IPS-18a (cell line): ENCODE data around the gene EIF3K.
A peak's percentile ranks its signal among the peaks of the same experiment; 100 is the strongest.

Source experiments
- H3K27ac ChIP-seq: one replicate; pipeline ENCODE4 v1.5.1; 2013; ENCODE audit warnings: low read length
- H3K27me3 ChIP-seq: one replicate; pipeline ENCODE4 v1.6.1; 2013; ENCODE audit warnings: mild to moderate bottlenecking, low read length; ENCODE audit not compliant: control insufficient read depth, insufficient read depth
- H3K36me3 ChIP-seq: one replicate; pipeline ENCODE4 v1.6.1; 2013; ENCODE audit warnings: low read depth, low read length; ENCODE audit not compliant: control insufficient read depth
- H3K4me1 ChIP-seq: one replicate; pipeline ENCODE4 v1.6.1; 2013; ENCODE audit warnings: low read depth, low read length; ENCODE audit not compliant: control insufficient read depth
- H3K4me3 ChIP-seq: one replicate; pipeline ENCODE4 v1.5.1; 2013; ENCODE audit warnings: low read length
- H3K9ac ChIP-seq: one replicate; pipeline ENCODE4 v1.6.1; 2013; ENCODE audit warnings: mild to moderate bottlenecking, low read length, moderate library complexity
- H3K9me3 ChIP-seq: one replicate; pipeline ENCODE4 v1.6.1; 2013; ENCODE audit warnings: low read depth, low read length; ENCODE audit not compliant: control insufficient read depth

Gene EIF3K

GRCh38 chr19:38663156-38663651 is 44.2 kb downstream of the EIF3K start:
- Histone ChIP-seq H3K4me1 (peaks cover 74% of the 10 kb centered on the region), H3K4me3 (no peak overlapping the region), H3K9me3 (no peaks in the 10 kb centered on the region), H3K27me3 (no peaks in the 10 kb centered on the region), H3K36me3 (no peaks in the 10 kb centered on the region), H3K9ac (no peak overlapping the region), H3K27ac (no peak overlapping the region)

GRCh38 chr19:38663957-38664502 is 45.0 kb downstream of the EIF3K start:
- no peaks in the 10 kb centered on the region for H3K36me3 ChIP-seq
- H3K27ac ChIP-seq = peak overlapping the region; percentile 12
- no peak overlapping the region for H3K9ac ChIP-seq
- H3K9me3 ChIP-seq = no peaks in the 10 kb centered on the region
- no peaks in the 10 kb centered on the region for H3K27me3 ChIP-seq
- H3K4me3 ChIP-seq = no peak overlapping the region
- H3K4me1 ChIP-seq = peaks cover 75% of the 10 kb centered on the region

GRCh38 chr19:38664503-38665211 is 45.7 kb downstream of the EIF3K start:
- H3K4me1 ChIP-seq = peaks cover 79% of the 10 kb centered on the region
- peak overlapping the region; percentile 52 for H3K9ac ChIP-seq

GRCh38 chr19:38665219-38665931 is 46.4 kb downstream of the EIF3K start:
- Histone ChIP-seq H3K9ac (peak overlapping the region; percentile 52), H3K27me3 (no peaks in the 10 kb centered on the region), H3K27ac (peak overlapping the region; percentile 81), H3K4me3 (no peak overlapping the region), H3K4me1 (peaks cover 85% of the 10 kb centered on the region), H3K36me3 (no peaks in the 10 kb centered on the region), H3K9me3 (no peaks in the 10 kb centered on the region)

More at GRCh38 chr19:38664503-38665211, 45.7 kb downstream of the EIF3K start:
- no peaks in the 10 kb centered on the region for H3K9me3 ChIP-seq
- H3K27me3 ChIP-seq = no peaks in the 10 kb centered on the region
- peak overlapping the region; percentile 12 for H3K27ac ChIP-seq
- H3K36me3 ChIP-seq = no peaks in the 10 kb centered on the region
- no peak overlapping the region for H3K4me3 ChIP-seq

- H3K9me3 ChIP-seq = no peaks in the 10 kb centered on the region
- H3K27ac ChIP-seq = peak overlapping the region; percentile 81
- H3K36me3 ChIP-seq = no peaks in the 10 kb centered on the region
- H3K9ac ChIP-seq = peak overlapping the region; percentile 52
- peak overlapping the region; percentile 12 for H3K4me3 ChIP-seq
- no peaks in the 10 kb centered on the region for H3K27me3 ChIP-seq
- H3K4me1 ChIP-seq = peaks cover 84% of the 10 kb centered on the region
Observed at GRCh38 chr19:38665950-38666662, 47.1 kb downstream of the EIF3K start.

GRCh38 chr19:38666663-38667511 is 47.9 kb downstream of the EIF3K start:
- Histone ChIP-seq H3K27me3 (no peaks in the 10 kb centered on the region), H3K9ac (peak overlapping the region; percentile 43), H3K9me3 (no peaks in the 10 kb centered on the region), H3K36me3 (no peaks in the 10 kb centered on the region), H3K27ac (peak overlapping the region; percentile 52), H3K4me1 (peaks cover 84% of the 10 kb centered on the region), H3K4me3 (peak overlapping the region; percentile 12)

- H3K36me3 ChIP-seq = no peaks in the 10 kb centered on the region
Observed at GRCh38 chr19:38667661-38668171, 48.7 kb downstream of the EIF3K start.

GRCh38 chr19:38669552-38669951 is 50.6 kb downstream of the EIF3K start:
- H3K27me3 ChIP-seq = no peaks in the 10 kb centered on the region
- H3K9ac ChIP-seq = no peak overlapping the region
- peaks cover 63% of the 10 kb centered on the region for H3K4me1 ChIP-seq
- H3K27ac ChIP-seq = no peak overlapping the region
- H3K4me3 ChIP-seq = no peak overlapping the region
- no peaks in the 10 kb centered on the region for H3K9me3 ChIP-seq
- H3K36me3 ChIP-seq = no peaks in the 10 kb centered on the region

More at GRCh38 chr19:38667661-38668171, 48.7 kb downstream of the EIF3K start:
- H3K27ac ChIP-seq = peak overlapping the region; percentile 52
- peaks cover 76% of the 10 kb centered on the region for H3K4me1 ChIP-seq
- no peaks in the 10 kb centered on the region for H3K27me3 ChIP-seq
- no peak overlapping the region for H3K4me3 ChIP-seq
- peak overlapping the region; percentile 43 for H3K9ac ChIP-seq
- H3K9me3 ChIP-seq = no peaks in the 10 kb centered on the region

GRCh38 chr19:38670921-38671398 is 52.0 kb downstream of the EIF3K start:
- no peak overlapping the region for H3K9ac ChIP-seq
- peaks cover 49% of the 10 kb centered on the region for H3K4me1 ChIP-seq
- no peak overlapping the region for H3K4me3 ChIP-seq
- no peak overlapping the region for H3K27ac ChIP-seq
- no peaks in the 10 kb centered on the region for H3K36me3 ChIP-seq
- no peaks in the 10 kb centered on the region for H3K9me3 ChIP-seq
- no peaks in the 10 kb centered on the region for H3K27me3 ChIP-seq

GRCh38 chr19:38671654-38672053 is 52.7 kb downstream of the EIF3K start:
- Histone ChIP-seq H3K9me3 (no peaks in the 10 kb centered on the region), H3K36me3 (no peaks in the 10 kb centered on the region), H3K4me3 (no peak overlapping the region), H3K9ac (no peak overlapping the region), H3K27me3 (no peaks in the 10 kb centered on the region), H3K4me1 (peaks cover 42% of the 10 kb centered on the region), H3K27ac (no peak overlapping the region)
